HepG2 (cell line): ENCODE results near the gene GLE1. TPM values are rescaled to one million over a fixed set of nuclear protein-coding genes. Genes with fewer than 3 reads are reported as not detected.

Experiments used
- ATAC-seq: fragments of 200-7000 bp; cut with Tn5 transposase; 3 replicates; pipeline ENCODE4 v1.9.1; 2020; ENCODE audit warnings: mild to moderate bottlenecking, moderate library complexity
- BruUV-seq: library from RNA; stranded (reverse); fragments of 400-500 nt; replicated peaks from 2 replicates; lab custom pipeline; 2021; lab: Mats Ljungman, UMichigan
- CTCF ChIA-PET: fragments of 300-600 bp; formaldehyde crosslinking; extraction: SDS; loops from one replicate; lab custom pipeline; 2021; ENCODE audit warnings: low total read pairs, inconsistent platforms, low intra/inter-chr PET ratio; lab: Yijun Ruan, JAX
- POLR2A ChIA-PET: fragments of 350-600 bp; sonication (Branson Sonifier 250); formaldehyde crosslinking; loops from one replicate; lab custom pipeline; 2020; ENCODE audit warnings: antibody characterized with exemption, inconsistent platforms; lab: Yijun Ruan, JAX
- DNase-seq: peaks from one replicate; pipeline ENCODE4 v3.0.0-alpha.2; 2015; ENCODE audit warnings: low spot score
- FAIRE-seq: peaks from 3 replicates; lab custom pipeline; 2011; peaks lifted over from hg19 to GRCh38; lab: Jason Lieb, UNC
- H2AFZ ChIP-seq: one replicate; pipeline ENCODE4 v1.6.1; 2011; ENCODE audit warnings: low read length, inconsistent platforms
- H3K27ac ChIP-seq: fragments of 300-600 bp; 3 replicates; pipeline ENCODE4 v1.8.0; 2011; ENCODE audit warnings: mixed run types, mild to moderate bottlenecking, mixed read lengths, low read length, inconsistent platforms; ENCODE audit not compliant: insufficient read depth; ENCODE audit errors: extremely low read length
- H3K27me3 ChIP-seq, 2 experiments: fragments of 200-600 bp in 1 of 2; 2 replicates in 1 of 2; 3 replicates in 1 of 2; pipeline versions ENCODE4 v1.6.0 to v1.8.0; 2011; ENCODE audit warnings: low read length in 2 of 2, mild to moderate bottlenecking in 2 of 2, moderate library complexity in 2 of 2, inconsistent platforms in 1 of 2; ENCODE audit not compliant: insufficient read depth in 2 of 2, control insufficient read depth in 1 of 2
- H3K36me3 ChIP-seq, 2 experiments: fragments of 200-600 bp in 1 of 2; replicated peaks in 1 of 2; 2 replicates in 1 of 2; 3 replicates in 1 of 2; pipeline versions ENCODE4 v1.5.1 to v1.8.0; 2011; ENCODE audit warnings: low read length in 2 of 2, inconsistent platforms in 1 of 2; ENCODE audit not compliant: insufficient read depth in 2 of 2, control insufficient read depth in 1 of 2
- H3K4me1 ChIP-seq: 2 replicates; pipeline ENCODE4 v1.5.1; 2012; ENCODE audit warnings: low read length, inconsistent platforms; ENCODE audit not compliant: insufficient read depth
- H3K4me2 ChIP-seq: 2 replicates; pipeline ENCODE4 v1.6.0; 2011; ENCODE audit warnings: low read depth, low read length, inconsistent platforms
- H3K4me3 ChIP-seq, 3 experiments: fragments of 200-600 bp in 1 of 3; sonication (generic), shearing (Covaris generic) in 1 of 3; replicated peaks in 1 of 3; 2 replicates each; pipeline ENCODE4 v1.5.1; 2011 to 2016; ENCODE audit warnings: low read length in 3 of 3, inconsistent platforms in 2 of 3, low read depth in 2 of 3, mild to moderate bottlenecking in 2 of 3, control low read depth in 1 of 3, mixed read lengths in 1 of 3; ENCODE audit not compliant: insufficient read depth in 1 of 3
- H3K79me2 ChIP-seq: one replicate; pipeline ENCODE4 v1.6.1; 2011; ENCODE audit warnings: low read length, inconsistent platforms; ENCODE audit not compliant: insufficient read depth
- H3K9ac ChIP-seq: 2 replicates; pipeline ENCODE4 v1.6.0; 2011; ENCODE audit warnings: mild to moderate bottlenecking, low read depth, low read length, inconsistent platforms; ENCODE audit not compliant: insufficient read depth
- H3K9me3 ChIP-seq: 2 replicates; pipeline ENCODE4 v1.5.1; 2012; ENCODE audit warnings: mild to moderate bottlenecking, low read length
- H4K20me1 ChIP-seq: 2 replicates; pipeline ENCODE4 v1.6.0; 2011; ENCODE audit warnings: inconsistent platforms, mild to moderate bottlenecking, low read length, moderate library complexity; ENCODE audit not compliant: insufficient read depth
- AKAP8 ChIP-seq: sonication (generic); formaldehyde crosslinking; IDR thresholded peaks from 2 replicates; pipeline ENCODE4 v1.5.1; 2020; ENCODE audit warnings: mild to moderate bottlenecking, missing genetic modification reagents
- ATF7 ChIP-seq, 2 experiments: fragments of 450-650 bp in 1 of 2; sonication (generic) in 1 of 2; formaldehyde crosslinking in 1 of 2; IDR thresholded peaks; 2 replicates each; pipeline versions ENCODE4 v1.4.0 to v1.6.1; 2016 to 2020; ENCODE audit warnings: antibody characterized with exemption in 1 of 2, mild to moderate bottlenecking in 1 of 2, missing genetic modification reagents in 1 of 2
- NR1H2 ChIP-seq: sonication (generic); formaldehyde crosslinking; IDR thresholded peaks from 2 replicates; pipeline ENCODE4 v1.8.1; 2022; ENCODE audit warnings: low read depth, missing genetic modification reagents, borderline replicate concordance
- PHF5A ChIP-seq: IDR thresholded peaks from one replicate; pipeline ENCODE4 v1.6.1; 2018; ENCODE audit warnings: low read depth, missing genetic modification reagents; ENCODE audit not compliant: unreplicated experiment
- REST ChIP-seq, 2 experiments: IDR thresholded peaks; 2 replicates each; pipeline ENCODE4 v1.6.1; 2011 to 2012; ENCODE audit warnings: low read length in 2 of 2, borderline replicate concordance in 1 of 2, low read depth in 1 of 2, mild to moderate bottlenecking in 1 of 2, moderate library complexity in 1 of 2
- ZBTB26 ChIP-seq: IDR thresholded peaks from 2 replicates; pipeline ENCODE4 v1.6.1; 2016; ENCODE audit warnings: missing compliant biosample characterization, missing genetic modification reagents, borderline replicate concordance
- ZBTB42 ChIP-seq: sonication (generic); formaldehyde crosslinking; IDR thresholded peaks from 2 replicates; pipeline ENCODE4 v1.5.0; 2020; ENCODE audit warnings: mild to moderate bottlenecking, missing genetic modification reagents
- ZEB1 ChIP-seq: IDR thresholded peaks from 2 replicates; pipeline ENCODE4 v1.6.1; 2012; ENCODE audit warnings: mild to moderate bottlenecking, low read depth, inconsistent platforms; ENCODE audit not compliant: insufficient replicate concordance
- ZNF138 ChIP-seq: sonication (generic); formaldehyde crosslinking; IDR thresholded peaks from 2 replicates; pipeline ENCODE4 v1.5.0; 2020; ENCODE audit warnings: mild to moderate bottlenecking, low read depth, missing genetic modification reagents
- ZNF562 ChIP-seq: sonication (generic); formaldehyde crosslinking; IDR thresholded peaks from 2 replicates; pipeline ENCODE4 v1.8.0; 2022; ENCODE audit warnings: missing genetic modification reagents, borderline replicate concordance
- ZNF567 ChIP-seq: sonication (generic); formaldehyde crosslinking; IDR thresholded peaks from 2 replicates; pipeline ENCODE4 v1.8.1; 2023; ENCODE audit warnings: mild to moderate bottlenecking, missing genetic modification reagents, borderline replicate concordance
- ZNF768 ChIP-seq: sonication (generic); formaldehyde crosslinking; IDR thresholded peaks from 2 replicates; pipeline ENCODE4 v1.4.0; 2020; ENCODE audit warnings: missing genetic modification reagents
- ZNF773 ChIP-seq: sonication (generic); formaldehyde crosslinking; IDR thresholded peaks from 2 replicates; pipeline ENCODE4 v1.4.0; 2020; ENCODE audit warnings: missing genetic modification reagents, borderline replicate concordance
- ZNF83 ChIP-seq: sonication (generic); formaldehyde crosslinking; IDR thresholded peaks from 2 replicates; pipeline ENCODE4 v1.4.0; 2020; ENCODE audit warnings: missing genetic modification reagents, mild to moderate bottlenecking, borderline replicate concordance
- WGBS: methylation state at CpG from one replicate; pipeline ENCODE4 v1.1.6; 2017; ENCODE audit warnings: low lambda C conversion rate; 5-methylcytosine and 5-hydroxymethylcytosine counted together
- in situ Hi-C: cut with HindIII; loops from 2 replicates; pipeline ENCODE4 v1.10.0; 2017; ENCODE audit warnings: low pct_unique_long_range_greater_than_20kb; ENCODE audit not compliant: extremely low pct_ligation_motif_present
- intact Hi-C: fragments of 100-400 bp; cut with micrococcal nuclease; formaldehyde crosslinking; loops from one replicate; pipeline ENCODE4 v1.10.0; 2022; ENCODE audit not compliant: unreplicated experiment
- polyA plus RNA-seq, 8 experiments: library from polyadenylated mRNA; depleted of rRNA in 3 of 8; stranded (reverse) in 7 of 8; unstranded in 1 of 8; fragments of >200 nt; fragmentation: Illumina TruSeq in 4 of 8; extraction: Trizol in 4 of 8; gene quantifications; 2 replicates each; pipeline versions ENCODE4 v1.2.1 to v1.2.3, GENCODE V29; 2011 to 2016; ENCODE audit warnings: low read depth in 4 of 8, missing spikeins in 1 of 8, mixed read lengths in 1 of 8; ENCODE audit not compliant: insufficient read depth in 1 of 8
- total RNA-seq, 5 experiments: library from RNA; depleted of rRNA; stranded (reverse); fragments of >200 nt; fragmentation: Illumina TruSeq; extraction: Trizol; gene quantifications; 2 replicates each; pipeline ENCODE4 v1.2.3, GENCODE V29; 2016; ENCODE audit warnings: low read depth in 1 of 5
- TF ChIP-seq, protein P1 (sequence below): IDR thresholded peaks from 2 replicates; pipeline ENCODE4 v1.6.1; 2016

The GLE1 gene
- total and polyA plus RNA-seq, 2 of the 13 experiments (the other 11 are each of a cell fraction or from before 2014, with no cell fraction given) = 14.7 to 28.8 TPM

GRCh38 chr9:128499920-128500319, 4.6 kb upstream of the GLE1 start:
- intact Hi-C loops = loop anchor here (5.0 kb wide), 1 partner anchor 52 kb away; the partner anchor contains the start of gene SPTAN1
- no peaks in the 10 kb centered on the region; a peak in 1 of 5 replicates for H3K27me3 ChIP-seq
- no peak overlapping the region for H3K27ac ChIP-seq
- ChIA-PET POLR2A (no interaction called here), CTCF (no interaction called here)
- no peak overlapping the region for H3K4me2 ChIP-seq
- peaks cover 21% of the 10 kb centered on the region for H3K4me1 ChIP-seq
- H3K36me3 ChIP-seq = peaks cover 7 to 37% of the 10 kb centered on the region in 2 experiments
- no TSS peak for BruUV-seq
- in situ Hi-C loops = no loop called here
- no peaks in the 10 kb centered on the region for H3K9me3 ChIP-seq
- 96% methylated on average over 15 of the region's 15 CpGs for WGBS
- no peaks in the 10 kb centered on the region for H4K20me1 ChIP-seq
- peaks cover 3% of the 10 kb centered on the region for H3K79me2 ChIP-seq
- H3K4me3 ChIP-seq = no peak overlapping the region
- DNase-seq (no peak), ATAC-seq (no peak), FAIRE-seq (no peak)
- no peak overlapping the region for H3K9ac ChIP-seq
- no peak overlapping the region for H2AFZ ChIP-seq
- no peak for TF ChIP-seq ATF7 (IDR thresholded peaks at IDR 0.05)
- no peak for TF ChIP-seq ATF7 (CRISPR knock-in tag; IDR thresholded peaks at IDR 0.05)
- no peak for TF ChIP-seq ZBTB42 (CRISPR knock-in tag)
- no peak for TF ChIP-seq ZEB1
- no peak for TF ChIP-seq NR1H2 (CRISPR knock-in tag)
- no peak for TF ChIP-seq ZBTB26
- TF ChIP-seq ZNF138 (CRISPR knock-in tag) = no peak
- no peak for TF ChIP-seq PHF5A (CRISPR knock-in tag)
- no peak for TF ChIP-seq AKAP8 (CRISPR knock-in tag)
- no peak for TF ChIP-seq ZNF768 (CRISPR knock-in tag)
- no peak for TF ChIP-seq ZNF562 (CRISPR knock-in tag)
- TF ChIP-seq REST (IDR thresholded peaks at IDR 0.05; ENCODE audit: borderline replicate concordance in 1 of 2, low read depth in 1 of 2, low read length in 2 of 2) = no peak
- no peak for TF ChIP-seq ZNF567 (CRISPR knock-in tag)
- TF ChIP-seq, protein P1, sequence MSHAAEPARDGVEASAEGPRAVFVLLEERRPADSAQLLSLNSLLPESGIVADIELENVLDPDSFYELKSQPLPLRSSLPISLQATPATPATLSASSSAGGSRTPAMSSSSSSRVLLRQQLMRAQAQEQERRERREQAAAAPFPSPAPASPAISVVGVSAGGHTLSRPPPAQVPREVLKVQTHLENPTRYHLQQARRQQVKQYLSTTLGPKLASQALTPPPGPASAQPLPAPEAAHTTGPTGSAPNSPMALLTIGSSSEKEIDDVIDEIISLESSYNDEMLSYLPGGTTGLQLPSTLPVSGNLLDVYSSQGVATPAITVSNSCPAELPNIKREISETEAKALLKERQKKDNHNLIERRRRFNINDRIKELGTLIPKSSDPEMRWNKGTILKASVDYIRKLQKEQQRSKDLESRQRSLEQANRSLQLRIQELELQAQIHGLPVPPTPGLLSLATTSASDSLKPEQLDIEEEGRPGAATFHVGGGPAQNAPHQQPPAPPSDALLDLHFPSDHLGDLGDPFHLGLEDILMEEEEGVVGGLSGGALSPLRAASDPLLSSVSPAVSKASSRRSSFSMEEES (CRISPR knock-in tag) = no peak
- no peak for TF ChIP-seq ZNF773 (CRISPR knock-in tag)
- TF ChIP-seq ZNF83 (CRISPR knock-in tag) = no peak
